GM21528 (cell line): ENCODE data around the gene REXO4.
"Not testable (repeated sequence)": the region's sequence is repeated elsewhere in the genome, so short reads cannot be mapped to it uniquely, and the experiment has no call there.

Experiments used
- ATAC-seq: cut with Tn5 transposase; IDR thresholded peaks from one replicate; pipeline ENCODE4 v1.9.1; 2021; ENCODE audit warnings: mild to moderate bottlenecking, moderate library complexity; ENCODE audit not compliant: unreplicated experiment, low FRiP score

Gene REXO4

DNA sequence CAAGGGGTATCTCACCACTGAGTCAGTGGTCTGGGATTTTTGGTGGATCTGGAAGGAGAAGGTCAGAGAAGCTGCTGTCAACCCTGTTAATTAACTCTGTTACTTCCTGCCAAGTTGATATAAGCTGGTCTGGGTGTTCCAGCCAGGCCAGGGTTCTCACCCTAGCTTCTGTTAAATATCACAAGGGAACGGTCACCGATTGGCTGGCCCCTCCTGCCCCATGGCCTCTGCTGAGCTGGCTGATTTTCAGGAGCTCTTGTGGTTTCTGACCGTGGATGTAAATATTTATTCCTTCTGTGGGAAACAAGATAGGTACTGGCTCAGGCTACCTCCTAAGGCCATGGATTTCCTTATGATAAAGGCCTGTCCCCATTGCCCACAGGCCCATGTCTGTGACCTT is 5.4 kb upstream of the REXO4 start:
- no peak for ATAC-seq

DNA sequence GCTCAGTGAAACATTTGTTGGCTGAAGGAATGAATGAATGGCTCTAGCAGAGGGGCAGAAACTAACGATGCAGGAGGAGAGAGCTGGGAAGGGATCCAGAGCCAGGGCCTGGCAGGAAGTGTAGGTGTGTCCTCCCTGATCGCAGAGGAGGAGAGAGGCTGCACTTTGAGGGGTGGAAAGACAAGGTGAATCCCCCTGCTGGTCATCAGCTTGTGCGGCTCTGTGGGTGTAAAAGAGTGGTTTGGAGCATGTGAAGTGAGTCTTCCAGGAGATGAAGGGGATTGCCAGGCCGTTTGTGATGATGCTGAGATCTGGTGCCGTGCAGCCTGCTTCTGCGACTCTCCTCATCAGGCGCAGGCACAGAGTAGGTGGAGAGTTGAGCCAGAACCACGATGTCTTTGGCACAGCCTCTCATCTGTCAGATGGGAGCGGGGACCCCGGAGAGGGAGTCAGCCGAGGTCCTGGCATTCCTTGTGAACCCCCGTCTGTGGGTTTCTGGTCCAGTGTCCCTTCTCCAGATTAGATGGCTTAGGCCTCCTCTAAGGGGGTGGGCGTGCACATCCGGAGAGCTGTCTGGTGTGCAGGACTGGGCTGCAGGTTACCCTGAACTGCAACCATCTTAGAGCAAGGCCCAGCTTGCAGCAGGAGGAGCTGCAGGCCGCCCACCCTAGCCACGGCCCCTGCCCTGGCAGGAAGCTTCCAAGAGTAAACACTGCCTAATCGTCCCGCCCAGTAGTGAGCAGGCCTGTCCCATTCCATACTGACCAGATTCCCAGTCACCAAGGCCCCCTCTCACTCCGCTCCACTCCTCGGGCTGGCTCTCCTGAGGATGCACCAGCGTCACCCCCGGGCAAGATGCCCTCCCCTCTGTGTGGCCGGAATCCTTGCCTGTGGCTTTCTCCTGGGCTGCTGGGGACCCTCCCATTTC is 4.1 kb upstream of the REXO4 start, which contains the start of gene ADAMTS13:
ADAMTS13 (plus strand) TSS at position 753 of the 928 bp plus-strand sequence; CDS start at position 830, 77 bp downstream.
- ATAC-seq = no peak

DNA sequence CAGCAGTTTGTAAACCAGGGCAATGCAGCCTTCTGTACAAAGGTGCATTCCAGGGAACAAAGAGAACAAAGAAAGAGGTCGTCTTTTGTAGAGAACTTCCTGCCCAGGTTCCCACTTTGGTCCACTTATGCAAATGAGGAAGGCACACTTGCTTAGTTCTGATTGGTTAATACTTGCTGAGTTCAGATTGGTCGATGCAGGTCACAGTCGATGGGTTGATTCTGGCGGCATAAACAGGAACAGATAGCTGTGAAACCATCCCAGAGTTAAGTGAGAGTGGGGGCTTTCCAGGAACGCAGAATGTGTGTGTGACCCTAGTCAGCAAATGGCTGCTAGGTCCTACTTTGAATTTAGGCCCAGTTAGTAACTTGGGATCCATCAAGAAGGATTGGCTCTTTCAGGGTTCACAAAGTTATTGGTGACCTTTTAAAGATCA is 2.6 kb upstream of the REXO4 start:
- no peak for ATAC-seq

DNA sequence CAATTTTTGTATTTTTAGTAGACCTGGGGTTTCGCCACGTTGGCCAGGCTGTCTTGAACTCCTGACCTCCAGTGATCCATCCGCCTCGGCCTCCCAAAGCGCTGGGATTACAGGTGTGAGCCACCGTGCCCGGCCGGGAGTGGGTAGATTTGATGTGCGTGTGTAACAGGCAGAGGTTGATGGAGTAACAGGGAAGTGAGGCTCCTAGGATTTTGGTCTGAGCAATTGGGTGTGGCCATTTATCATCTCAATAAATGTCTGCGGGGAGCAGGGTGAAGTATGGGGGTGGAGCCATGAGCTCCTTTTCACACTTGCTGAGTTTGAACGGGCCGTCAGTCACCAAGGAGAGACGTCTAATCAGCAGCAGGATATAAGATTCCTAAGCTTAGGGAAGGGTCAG is 1.2 kb upstream of the REXO4 start:
- ATAC-seq = no peak

DNA sequence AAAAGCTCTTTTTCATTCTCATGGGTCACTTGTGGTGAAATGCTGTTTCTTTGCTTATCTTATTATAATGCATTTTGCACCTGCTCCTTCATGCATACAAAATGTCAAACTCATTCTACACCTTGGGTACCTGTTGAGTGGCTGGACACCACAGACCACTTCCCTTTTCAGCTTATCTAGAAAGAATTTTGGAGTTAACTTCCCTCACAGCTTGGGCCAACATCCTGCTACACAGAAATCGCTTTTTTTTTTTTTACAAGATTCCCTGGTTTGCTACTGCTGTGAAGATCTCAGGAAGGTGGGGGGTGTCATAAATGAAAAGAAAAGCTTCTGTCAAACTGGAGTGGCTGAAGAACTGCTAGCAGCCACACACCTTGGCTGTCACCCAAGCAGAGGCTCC is 2.6 kb downstream of the REXO4 start:
- ATAC-seq = no peak

DNA sequence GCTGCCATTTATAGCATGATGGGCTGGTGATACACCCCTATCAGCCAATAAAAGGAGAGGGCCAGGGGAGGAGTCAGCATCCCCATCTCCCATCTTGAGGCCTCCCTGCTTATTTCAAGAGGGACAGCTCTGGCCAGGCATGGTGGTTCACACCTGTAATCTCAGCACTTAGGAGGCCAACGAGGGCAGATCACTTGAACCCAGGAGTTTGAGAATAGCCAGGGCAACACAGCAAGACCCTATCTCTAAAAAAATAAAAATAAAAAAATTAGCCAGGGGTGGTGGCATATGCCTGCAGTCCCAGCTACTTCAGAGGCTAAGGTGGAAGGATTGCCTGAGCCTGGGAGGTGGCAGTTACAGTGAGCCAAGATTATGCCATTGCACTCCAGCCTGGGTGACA is 9.8 kb downstream of the REXO4 start:
- no peak for ATAC-seq

DNA sequence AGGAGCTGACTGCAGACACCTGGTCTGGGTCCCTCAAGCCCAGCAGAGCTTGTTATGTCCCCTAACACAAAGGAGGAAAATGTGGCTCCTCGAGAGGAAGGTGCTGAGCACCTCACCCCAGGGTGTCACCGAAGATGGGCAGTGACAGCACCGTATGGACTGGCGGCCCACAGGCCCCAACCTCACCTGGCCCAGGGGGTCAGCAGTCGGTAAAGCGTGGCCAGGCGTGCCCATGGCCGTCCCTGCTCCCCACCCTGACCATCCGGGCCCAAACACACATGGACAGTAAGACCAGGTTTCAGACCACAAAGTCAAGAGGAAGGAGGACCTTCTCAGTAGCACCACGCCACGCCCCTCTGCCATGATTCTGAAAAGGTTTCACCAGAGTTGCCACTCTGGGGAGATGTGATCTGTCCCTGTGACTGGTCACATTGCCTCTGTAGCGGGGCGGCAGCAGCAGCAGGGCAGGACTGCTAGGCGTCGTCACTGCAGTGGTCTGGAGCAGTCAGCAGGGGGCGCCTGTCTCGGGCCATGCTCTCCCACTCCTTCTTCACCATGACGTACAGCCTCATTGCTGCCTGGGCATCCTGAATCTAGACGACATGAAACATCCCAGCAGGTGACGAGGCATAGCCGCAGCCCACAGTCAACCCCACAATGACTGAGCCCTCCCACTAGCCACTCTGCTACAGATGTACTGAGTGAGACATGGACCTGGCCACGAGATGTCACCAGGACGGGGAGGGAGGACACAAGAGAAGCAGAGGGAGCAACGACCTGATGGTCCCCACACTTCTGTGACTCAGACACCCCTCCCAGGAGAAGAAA is 11.1 kb downstream of the REXO4 start:
- no peak for ATAC-seq

DNA sequence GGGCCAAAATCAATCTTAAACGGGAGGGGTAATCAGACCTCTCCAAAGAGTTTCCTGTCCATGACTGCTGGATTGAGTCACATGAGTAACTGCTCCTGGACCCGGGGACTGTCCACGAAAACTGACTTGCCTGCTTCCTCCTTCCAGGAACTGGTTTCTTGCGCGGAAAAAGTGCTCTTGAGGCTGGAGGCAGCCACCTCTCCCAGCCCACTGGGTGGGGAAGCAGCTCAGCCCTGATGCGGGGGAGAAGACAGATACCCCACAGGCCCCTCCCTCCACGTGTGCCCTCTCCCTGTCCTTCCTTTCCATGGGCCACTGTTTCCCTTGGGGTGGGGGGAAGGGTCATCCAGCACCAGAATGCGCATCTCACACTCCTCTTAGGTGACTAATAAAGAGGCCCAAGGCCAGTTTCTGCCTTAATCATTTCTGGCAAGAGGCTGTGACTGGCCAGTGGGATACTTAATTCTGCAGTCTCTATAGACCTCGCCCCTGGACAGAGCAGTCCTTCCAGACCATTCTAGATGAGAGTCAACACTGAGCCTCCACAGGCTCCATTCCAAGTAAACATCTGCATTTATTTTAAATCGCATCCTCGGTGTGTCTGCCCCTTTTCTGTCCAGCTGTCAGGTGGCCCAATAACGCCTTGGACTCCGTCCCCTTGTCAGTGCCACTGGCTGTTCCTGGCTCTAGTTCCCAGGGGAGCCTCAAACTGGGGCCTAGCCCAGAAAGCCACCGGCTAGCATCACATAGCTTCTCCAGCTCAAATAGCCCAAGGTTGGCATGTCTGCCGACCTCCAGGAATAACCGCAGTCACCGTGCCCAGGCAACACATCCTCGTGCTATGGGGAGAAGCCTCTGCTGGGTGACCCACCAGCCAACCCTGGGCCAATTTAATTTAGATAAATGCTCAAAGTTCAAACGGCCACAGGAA is 12.0 kb downstream of the REXO4 start:
- no peak for ATAC-seq

DNA sequence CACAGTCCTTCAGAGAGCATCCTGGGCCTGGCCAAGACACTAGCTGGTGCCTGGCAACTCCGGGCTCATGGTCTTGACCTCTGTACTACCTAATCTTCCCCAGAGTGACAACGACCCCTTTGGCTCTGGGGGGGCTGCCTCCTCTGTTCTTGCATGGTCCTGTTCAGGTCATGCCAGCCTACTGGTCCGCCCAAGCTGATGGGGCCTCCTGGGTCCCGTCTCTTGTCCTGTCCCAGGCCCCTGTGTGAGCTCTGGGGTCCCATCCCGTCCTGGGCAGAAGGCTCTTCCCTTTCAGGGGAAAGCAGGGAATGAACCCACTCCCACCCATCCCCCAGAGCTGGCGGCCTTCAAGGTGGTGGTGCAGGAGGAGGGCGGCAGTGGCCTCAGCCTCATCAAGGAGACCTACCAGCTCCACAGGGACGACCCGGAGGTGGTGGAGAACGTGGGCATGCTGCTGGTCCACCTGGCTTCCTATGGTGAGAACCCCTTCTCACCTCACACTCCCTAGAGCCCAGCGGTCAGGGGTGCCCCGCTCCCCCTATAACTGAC is 13.3 kb downstream of the REXO4 start:
- ATAC-seq = no peak

DNA sequence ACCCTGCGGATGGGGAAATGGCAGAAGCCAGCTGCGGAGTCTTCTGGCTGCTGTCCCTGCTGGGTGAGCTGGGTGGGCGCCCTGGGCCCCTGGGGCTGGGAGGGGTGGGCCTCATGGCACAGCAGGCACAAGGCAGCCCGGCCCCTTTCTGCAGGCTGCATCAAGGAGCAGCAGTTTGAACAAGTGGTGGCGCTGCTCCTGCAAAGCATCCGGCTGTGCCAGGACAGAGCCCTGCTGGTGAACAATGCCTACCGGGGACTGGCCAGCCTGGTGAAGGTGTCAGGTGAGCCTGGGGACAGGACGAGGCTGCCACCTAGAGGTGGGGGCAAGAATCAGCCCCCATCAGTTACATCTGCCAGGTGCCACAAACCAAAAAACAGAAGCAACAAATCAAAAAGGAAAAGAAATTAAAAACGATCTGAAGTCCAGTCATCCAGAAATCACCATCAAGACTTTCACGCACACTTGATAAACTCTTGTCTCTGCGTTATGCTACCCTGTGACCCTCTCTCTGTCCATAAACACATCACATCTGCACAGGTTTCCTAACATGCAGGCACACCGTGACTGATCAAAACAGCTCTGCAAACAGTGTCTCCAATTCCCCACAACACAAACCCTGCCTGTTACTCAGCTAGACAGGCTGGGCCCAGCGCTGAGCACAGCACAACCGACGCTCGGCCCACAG is 13.9 kb downstream of the REXO4 start:
- no peak for ATAC-seq

DNA sequence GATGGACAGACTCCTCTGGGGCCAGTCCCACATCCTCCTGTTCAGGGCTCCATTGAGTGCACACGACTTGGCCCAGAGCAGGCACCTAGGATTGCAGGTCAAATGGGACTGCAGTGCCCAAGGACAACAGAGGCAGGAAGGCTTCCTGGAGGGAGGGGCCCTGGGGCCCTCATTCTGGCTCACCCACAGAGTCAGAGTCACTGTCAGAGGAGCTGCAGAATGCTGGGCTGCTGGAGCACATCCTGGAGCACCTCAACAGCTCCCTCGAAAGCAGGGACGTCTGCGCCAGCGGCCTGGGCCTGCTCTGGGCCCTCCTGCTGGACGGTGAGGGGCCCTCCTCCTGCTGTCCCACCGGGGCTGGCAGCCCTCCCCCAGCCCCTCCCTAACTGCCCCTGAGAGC is 15.1 kb downstream of the REXO4 start:
- ATAC-seq = no peak

DNA sequence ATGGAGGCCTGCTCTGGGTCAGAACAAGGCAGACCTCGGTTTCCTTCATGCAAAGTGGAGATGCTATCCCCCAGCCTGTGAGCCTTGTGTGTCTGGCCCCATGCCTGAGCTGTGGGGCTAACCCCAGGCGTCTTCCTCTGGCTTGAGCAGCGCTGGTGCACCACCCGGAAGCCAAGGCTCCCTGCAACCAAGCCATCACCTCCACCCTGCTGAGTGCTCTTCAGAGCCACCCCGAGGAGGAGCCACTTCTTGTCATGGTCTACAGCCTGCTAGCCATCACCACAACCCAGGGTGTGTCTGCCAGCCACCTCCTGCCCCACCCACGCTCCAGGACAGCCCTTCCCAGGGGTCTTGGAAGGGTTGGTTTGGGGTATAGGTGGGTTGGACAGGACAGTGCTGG is 16.2 kb downstream of the REXO4 start:
- ATAC-seq = no peak

DNA sequence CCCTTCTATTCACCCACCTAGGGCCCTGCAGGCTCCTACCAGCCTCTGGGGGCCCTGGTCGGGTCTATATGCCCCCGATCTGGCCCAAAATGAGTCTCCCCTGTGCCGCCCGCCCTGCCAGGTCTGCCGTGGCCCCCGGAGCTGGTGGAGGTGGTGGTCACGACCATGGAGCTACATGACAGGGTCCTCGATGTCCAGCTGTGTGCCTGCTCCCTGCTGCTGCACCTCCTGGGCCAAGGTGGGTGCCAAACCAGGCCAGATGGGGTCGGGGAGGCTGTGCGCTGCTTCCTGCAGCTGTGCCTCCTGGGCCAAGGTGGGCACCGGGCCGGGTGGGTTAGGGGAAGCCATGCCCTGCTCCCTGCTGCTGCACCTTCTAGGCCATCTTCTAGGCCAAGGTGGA is 17.5 kb downstream of the REXO4 start:
- ATAC-seq = no peak

DNA sequence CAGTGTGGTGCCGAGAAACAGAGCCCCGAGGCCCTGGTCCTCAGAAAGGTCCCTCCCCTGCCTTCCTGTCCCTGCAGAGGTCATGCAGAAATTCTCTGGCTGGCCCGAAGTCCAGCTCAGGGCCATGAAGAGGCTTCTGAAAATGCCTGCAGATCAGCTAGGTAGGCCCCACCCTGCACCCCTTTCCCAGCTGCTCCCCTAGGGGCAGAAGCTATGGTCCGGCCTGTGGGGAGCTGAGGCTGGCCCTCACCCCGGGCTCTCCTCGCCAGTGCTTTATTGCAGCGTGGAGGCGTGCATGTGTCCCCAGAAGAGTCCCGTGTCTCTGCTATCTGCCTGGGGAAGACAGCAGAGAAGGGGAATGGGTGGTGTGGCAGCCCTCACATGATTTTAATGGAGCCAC is 19.9 kb downstream of the REXO4 start:
- no peak for ATAC-seq

DNA sequence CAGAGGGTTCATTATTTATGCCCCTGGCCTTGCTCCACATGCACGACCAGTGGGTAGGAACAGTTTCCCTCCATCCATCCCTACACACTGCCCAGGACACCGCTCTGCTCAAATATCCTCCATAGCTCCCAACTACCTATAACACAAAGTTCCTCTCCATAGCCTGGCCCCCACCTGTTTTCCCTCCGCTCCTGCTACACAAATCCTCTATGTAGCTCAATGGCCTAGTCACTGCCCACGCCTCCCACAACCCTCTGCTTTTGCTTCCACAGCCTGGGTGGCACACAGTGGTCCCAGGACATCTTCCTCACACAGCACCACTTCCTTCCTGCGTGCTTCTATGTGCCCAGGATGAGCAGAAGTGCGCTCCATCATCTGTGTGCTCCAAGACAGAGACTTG is 20.4 kb downstream of the REXO4 start:
- ATAC-seq = no peak

DNA sequence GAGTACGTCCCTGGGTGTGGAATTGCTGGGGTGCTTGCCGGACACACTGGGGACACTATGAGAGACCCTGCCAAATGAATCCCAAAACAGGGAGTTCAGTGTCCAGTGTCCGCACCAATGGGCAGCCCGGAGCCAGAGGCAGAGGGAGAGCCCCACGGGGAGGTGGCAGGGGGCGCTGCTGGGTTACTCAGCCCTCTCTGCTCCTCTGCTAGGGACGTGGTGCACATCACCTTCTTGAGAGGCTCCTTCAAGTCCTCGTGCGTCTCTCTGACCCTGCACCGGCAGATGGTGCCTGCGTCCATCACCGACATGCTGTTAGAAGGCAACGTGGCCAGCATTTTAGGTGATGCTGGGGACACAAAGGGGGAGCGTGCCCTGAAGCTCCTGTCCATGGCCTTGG is 20.9 kb downstream of the REXO4 start:
- ATAC-seq = no peak

DNA sequence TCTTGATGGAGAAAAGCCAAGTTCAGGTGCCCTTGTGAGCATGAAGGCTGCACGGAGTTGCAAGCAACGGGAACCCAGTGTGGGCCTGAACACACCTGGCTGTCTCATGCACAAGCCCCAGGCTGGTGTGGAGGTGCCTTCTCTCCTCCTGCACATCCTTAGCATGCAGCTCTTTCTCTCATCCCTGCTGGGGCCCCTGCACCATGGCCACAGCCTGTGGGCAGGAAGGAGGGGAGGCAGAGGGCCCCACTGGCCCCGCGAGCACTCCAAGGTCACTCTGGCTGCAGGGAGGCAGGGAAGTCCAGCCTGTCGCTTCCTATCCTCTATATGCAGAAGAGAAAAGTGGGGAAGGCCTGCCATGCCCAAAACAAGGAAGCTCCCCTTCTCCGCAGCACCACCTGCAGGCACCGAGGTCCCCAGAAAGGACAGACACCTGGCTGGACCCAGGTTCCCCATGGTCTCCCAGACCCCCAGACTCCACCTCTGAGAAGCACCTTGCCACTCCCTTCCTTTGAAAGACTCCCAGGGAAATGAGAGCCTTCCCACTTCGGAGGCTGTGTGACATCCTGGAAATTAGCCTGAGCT is 23.0 kb downstream of the REXO4 start:
- no peak for ATAC-seq

DNA sequence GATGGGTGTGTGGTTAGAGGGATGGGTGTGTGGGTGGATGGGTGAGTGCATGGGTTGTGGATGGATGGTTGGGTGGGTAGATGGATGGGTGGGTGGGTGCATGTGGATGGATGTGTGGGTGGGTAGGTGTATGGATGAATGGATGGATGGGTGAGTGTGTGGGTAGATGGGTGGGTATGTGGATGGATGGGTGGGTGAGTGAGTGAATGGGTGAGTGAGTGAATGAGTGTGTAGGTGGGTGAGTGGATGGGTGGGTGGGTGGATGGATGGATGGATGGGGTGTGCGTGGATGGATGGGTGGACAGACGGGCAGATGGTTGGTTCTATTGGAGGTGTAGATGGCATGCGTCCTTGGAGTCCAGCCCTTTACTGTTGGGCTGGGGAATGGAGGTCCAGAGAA is 24.4 kb downstream of the REXO4 start:
- no peak for ATAC-seq

DNA sequence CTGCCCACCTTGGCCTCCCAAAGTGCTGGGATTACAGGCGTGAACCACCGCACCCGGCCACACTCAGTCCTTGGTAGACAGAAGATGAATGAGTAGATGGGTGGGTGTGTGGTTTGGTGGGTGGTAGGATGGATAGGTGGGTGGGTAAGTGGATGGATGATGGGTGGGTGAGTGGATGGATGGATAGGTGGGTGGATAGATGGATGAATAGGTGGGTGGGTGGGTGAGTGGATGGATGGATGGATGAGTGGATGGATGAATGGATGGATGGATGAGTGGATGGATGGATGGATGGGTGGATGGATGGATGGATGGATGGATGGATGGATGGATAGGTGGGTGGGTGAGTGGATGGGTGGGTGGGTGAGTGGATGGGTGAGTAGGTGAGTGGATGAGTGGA is 25.5 kb downstream of the REXO4 start:
- ATAC-seq = not testable (repeated sequence)
